Measurements from ENCODE around the gene FOXO6. TPM values are rescaled to one million over a fixed set of nuclear protein-coding genes. Genes with fewer than 3 reads are reported as not detected.
A peak's percentile ranks its signal among the peaks of the same experiment; 100 is the strongest.

Gene FOXO6
- total and polyA plus RNA-seq, 2 donors from 2014 or later: 0.47 to 1.0 TPM

DNA sequence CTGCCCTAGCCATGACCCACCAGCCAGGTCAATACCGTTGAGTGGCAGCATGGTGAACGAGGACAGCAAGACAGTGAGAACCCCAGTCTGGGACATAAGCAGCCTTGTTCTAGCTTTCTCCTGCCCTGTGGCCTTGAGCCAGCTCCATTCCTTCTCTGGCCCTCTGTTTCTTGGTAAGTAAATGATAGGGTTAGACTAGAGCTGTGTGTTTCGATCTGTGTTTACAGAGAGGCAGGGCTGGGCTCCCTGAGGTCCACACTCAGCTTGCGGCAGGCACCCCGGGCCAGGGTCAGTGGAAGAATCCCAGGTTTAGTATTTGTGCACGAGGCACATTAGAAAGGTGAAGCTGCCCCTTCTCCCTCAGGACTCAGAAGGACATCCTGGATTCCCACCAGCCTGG is 27.3 kb downstream of the FOXO6 start:
- peaks cover 12% of the 10 kb centered on the region for H3K27me3 ChIP-seq (ENCODE audit: control insufficient read depth, insufficient read depth, low read length)
- TF ChIP-seq, protein P1, sequence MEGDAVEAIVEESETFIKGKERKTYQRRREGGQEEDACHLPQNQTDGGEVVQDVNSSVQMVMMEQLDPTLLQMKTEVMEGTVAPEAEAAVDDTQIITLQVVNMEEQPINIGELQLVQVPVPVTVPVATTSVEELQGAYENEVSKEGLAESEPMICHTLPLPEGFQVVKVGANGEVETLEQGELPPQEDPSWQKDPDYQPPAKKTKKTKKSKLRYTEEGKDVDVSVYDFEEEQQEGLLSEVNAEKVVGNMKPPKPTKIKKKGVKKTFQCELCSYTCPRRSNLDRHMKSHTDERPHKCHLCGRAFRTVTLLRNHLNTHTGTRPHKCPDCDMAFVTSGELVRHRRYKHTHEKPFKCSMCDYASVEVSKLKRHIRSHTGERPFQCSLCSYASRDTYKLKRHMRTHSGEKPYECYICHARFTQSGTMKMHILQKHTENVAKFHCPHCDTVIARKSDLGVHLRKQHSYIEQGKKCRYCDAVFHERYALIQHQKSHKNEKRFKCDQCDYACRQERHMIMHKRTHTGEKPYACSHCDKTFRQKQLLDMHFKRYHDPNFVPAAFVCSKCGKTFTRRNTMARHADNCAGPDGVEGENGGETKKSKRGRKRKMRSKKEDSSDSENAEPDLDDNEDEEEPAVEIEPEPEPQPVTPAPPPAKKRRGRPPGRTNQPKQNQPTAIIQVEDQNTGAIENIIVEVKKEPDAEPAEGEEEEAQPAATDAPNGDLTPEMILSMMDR (IDR thresholded peaks at IDR 0.05; ENCODE audit: borderline replicate concordance, extremely low read depth, insufficient read depth): no peak
- DNase-seq: no peak
- no peak for FAIRE-seq
- H3K4me1 ChIP-seq (ENCODE audit: control insufficient read depth in 2 of 3, insufficient read depth in 2 of 3, low read depth in 1 of 3, low read length in 3 of 3): peaks cover 0 to 7% (median 4%) of the 10 kb centered on the region in 3 donors
- no peak overlapping the region for H3K27ac ChIP-seq (ENCODE audit: low read depth in 2 of 2, low read length in 2 of 2)
- no peaks in the 10 kb centered on the region for H3K36me3 ChIP-seq (ENCODE audit: control insufficient read depth in 2 of 3, insufficient read depth in 3 of 3, low read length in 3 of 3)
- no peak overlapping the region for H3K9ac ChIP-seq (ENCODE audit: low read length in 3 of 3)
- no peaks in the 10 kb centered on the region for H3K9me3 ChIP-seq (ENCODE audit: control insufficient read depth in 2 of 3, insufficient read depth in 1 of 3, low read length in 3 of 3)
- intact Hi-C loops (cut with DNase I): no loop called here
- H3K4me3 ChIP-seq (ENCODE audit: low read length in 3 of 3): no peak overlapping the region

DNA sequence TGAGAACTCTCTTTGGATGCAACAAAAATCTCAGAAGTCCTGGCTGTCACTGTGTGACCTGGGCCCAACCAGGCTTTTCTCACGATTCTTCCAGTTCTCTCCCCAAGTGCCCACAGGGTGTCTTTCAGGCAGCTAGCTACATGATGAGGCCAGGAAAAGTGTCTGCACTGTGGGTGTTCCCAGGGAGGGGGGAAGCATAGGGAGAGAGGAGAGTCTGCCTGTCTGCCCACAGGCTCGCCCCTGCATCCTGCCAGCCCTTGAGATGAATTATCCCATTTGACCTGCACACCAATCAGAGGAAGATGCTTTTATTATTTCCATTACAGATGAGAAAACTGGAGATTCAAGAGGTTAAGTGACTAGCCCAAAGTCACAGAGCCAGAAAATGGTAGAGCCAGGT is 27.8 kb downstream of the FOXO6 start:
- Histone ChIP-seq H3K36me3 (ENCODE audit: control insufficient read depth in 2 of 3, insufficient read depth in 3 of 3, low read length in 3 of 3) (no peaks in the 10 kb centered on the region), H3K27ac (ENCODE audit: low read depth in 2 of 2, low read length in 2 of 2) (no peak overlapping the region), H3K27me3 (ENCODE audit: control insufficient read depth, insufficient read depth, low read length) (peaks cover 8% of the 10 kb centered on the region), H3K9me3 (ENCODE audit: control insufficient read depth in 2 of 3, insufficient read depth in 1 of 3, low read length in 3 of 3) (no peaks in the 10 kb centered on the region), H3K4me1 (ENCODE audit: control insufficient read depth in 2 of 3, insufficient read depth in 2 of 3, low read depth in 1 of 3, low read length in 3 of 3) (peaks cover 0 to 7% (median 4%) of the 10 kb centered on the region in 3 donors), H3K4me3 (ENCODE audit: low read length in 3 of 3) (no peak overlapping the region), H3K9ac (ENCODE audit: low read length in 3 of 3) (no peak overlapping the region)
- TF ChIP-seq, protein P1 (IDR thresholded peaks at IDR 0.05; ENCODE audit: borderline replicate concordance, extremely low read depth, insufficient read depth): no peak
- DNase-seq: no peak
- intact Hi-C loops (cut with DNase I): no loop called here
- no peak for FAIRE-seq

DNA sequence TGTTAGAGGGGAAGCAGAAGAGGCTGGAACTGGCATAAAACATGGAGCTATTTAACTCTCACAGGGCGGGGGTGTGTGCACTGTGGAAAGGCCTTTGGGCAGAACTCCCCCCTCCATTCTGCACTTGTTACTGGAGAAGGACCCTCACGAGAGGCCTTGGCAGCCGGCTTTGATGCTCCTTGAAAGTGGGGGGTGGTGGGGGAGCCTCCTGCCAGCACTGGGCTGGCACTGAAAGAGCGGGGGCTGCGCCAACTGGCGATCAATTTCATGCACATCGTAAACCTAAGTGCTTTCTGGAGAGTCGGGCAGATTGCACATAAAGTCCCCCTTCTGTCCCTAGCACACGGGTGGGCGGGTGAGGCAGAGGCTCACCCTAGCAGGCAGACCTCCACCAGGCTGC is 28.9 kb downstream of the FOXO6 start:
- TF ChIP-seq, protein P1 (IDR thresholded peaks at IDR 0.05; ENCODE audit: borderline replicate concordance, extremely low read depth, insufficient read depth): no peak
- intact Hi-C loops (cut with DNase I): no loop called here
- Histone ChIP-seq H3K27me3 (ENCODE audit: control insufficient read depth, insufficient read depth, low read length) (no peaks in the 10 kb centered on the region), H3K9me3 (ENCODE audit: control insufficient read depth in 2 of 3, insufficient read depth in 1 of 3, low read length in 3 of 3) (no peaks in the 10 kb centered on the region), H3K4me1 (ENCODE audit: control insufficient read depth in 2 of 3, insufficient read depth in 2 of 3, low read depth in 1 of 3, low read length in 3 of 3) (peaks cover 0 to 7% (median 4%) of the 10 kb centered on the region in 3 donors), H3K36me3 (ENCODE audit: control insufficient read depth in 2 of 3, insufficient read depth in 3 of 3, low read length in 3 of 3) (no peaks in the 10 kb centered on the region), H3K4me3 (ENCODE audit: low read length in 3 of 3) (no peak overlapping the region), H3K9ac (ENCODE audit: low read length in 3 of 3) (no peak overlapping the region), H3K27ac (ENCODE audit: low read depth in 2 of 2, low read length in 2 of 2) (no peak overlapping the region)
- no peak for FAIRE-seq
- peak in 4 of 5 donors; percentile 86 to 90 (median 90) for DNase-seq

DNA sequence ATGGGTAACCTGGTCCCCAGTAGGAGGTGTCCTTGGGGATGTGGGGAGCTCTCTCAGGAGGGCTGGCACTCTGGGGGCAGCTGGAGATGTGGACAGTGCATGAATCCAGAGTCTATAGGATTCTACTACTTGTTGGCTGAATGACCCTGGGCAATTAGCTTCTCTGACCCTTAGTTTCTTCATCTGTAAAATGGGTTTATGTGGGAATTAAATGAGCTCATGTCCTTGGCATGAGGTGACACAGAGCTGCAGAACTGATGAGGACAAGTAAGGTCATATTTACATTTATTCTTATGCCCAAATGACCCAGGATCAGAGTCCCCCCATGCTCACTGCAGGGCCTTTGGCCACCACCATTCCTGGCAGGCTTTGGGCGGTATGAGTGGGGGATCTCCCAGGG is 29.3 kb downstream of the FOXO6 start:
- H3K4me1 ChIP-seq (ENCODE audit: control insufficient read depth in 2 of 3, insufficient read depth in 2 of 3, low read depth in 1 of 3, low read length in 3 of 3): peaks cover 0 to 7% (median 5%) of the 10 kb centered on the region in 3 donors
- H3K27me3 ChIP-seq (ENCODE audit: control insufficient read depth, insufficient read depth, low read length): no peaks in the 10 kb centered on the region
- no peaks in the 10 kb centered on the region for H3K36me3 ChIP-seq (ENCODE audit: control insufficient read depth in 2 of 3, insufficient read depth in 3 of 3, low read length in 3 of 3)
- no peaks in the 10 kb centered on the region for H3K9me3 ChIP-seq (ENCODE audit: control insufficient read depth in 2 of 3, insufficient read depth in 1 of 3, low read length in 3 of 3)
- no peak overlapping the region for H3K4me3 ChIP-seq (ENCODE audit: low read length in 3 of 3)
- no peak overlapping the region for H3K27ac ChIP-seq (ENCODE audit: low read depth in 2 of 2, low read length in 2 of 2)
- TF ChIP-seq, protein P1 (IDR thresholded peaks at IDR 0.05; ENCODE audit: borderline replicate concordance, extremely low read depth, insufficient read depth): no peak
- no peak overlapping the region for H3K9ac ChIP-seq (ENCODE audit: low read length in 3 of 3)
- no peak for DNase-seq
- intact Hi-C loops (cut with DNase I): no loop called here
- FAIRE-seq: no peak

Measured in kidney (tissue), 14 donors.